NCI-H524 (cell line): ENCODE data around the gene CHAF1A.

Experiments
- DNase-seq, 2 experiments: peaks; one replicate each; lab custom pipeline; 2025; lab: John Stamatoyannopoulos, UW

The CHAF1A gene

DNA sequence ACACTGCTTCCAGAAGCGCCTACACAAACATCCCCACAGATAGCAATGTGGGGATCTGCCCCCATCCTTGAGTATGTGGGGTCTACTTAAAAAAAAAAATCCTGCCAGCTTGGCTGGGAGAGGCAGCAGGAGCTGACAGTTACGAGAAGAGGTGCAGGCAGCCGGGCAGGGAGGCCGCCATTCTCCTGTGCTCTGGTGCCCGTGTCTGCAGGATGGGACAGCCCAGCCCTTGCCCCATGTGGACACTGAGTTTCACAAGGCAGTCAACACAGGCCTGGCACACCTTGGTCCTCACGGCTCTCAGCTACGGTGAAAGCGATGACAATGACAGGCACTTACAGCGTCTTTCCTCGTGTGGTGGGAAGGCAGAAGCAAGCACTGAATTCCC, 35.1 kb upstream of the CHAF1A start:
- no peak for DNase-seq

DNA sequence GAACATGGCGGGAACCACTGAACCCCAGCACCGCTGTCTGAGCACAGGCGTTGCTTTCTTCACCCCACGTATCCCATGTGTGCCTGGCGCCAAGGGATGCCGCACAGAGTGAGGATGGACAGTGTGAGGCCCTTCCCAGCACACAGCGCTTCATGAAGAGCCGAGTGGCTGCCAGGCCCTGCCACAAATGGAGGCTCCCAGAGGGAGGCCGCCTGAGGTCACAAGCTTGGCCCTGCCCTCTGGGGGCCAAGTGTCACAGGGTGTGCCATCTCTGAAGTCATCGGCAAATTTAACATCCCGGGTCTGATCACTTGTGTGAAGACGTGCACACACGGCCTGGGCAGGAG, 34.7 kb upstream of the CHAF1A start:
- no peak for DNase-seq

DNA sequence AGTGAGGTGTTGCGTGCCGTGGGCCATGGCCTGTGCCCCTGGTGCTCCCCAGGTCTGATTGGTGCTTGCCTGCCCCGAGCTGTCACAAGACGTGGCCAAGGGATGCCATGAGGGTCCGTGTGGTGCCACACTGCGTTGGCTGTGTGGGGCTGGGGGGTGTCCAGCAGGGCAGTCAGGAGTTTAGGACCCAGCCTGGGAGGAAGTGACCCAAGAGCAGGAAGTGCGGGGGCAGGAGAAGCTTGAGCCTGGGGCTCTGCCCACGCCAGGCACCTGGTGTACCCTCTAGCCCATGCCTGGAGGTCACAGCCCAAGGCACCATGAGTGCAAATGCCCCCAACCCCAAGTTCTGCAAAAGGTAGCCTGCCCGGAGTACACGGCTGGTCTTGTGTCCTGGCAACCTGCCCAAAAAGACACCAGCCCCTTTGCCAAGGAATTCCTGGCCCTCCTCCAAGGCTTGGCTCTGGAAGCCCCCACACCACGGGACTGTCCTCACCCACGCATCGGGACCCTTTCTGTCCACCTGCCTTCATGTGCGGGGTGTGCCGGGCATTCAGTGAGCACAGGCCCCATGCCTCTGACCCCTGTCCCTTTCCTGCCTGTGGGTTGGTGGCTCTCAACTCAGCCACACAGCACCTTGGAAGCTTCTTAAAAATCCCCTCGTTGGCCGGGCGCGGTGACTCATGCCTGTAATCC, 34.2 kb upstream of the CHAF1A start:
- DNase-seq: no peak

DNA sequence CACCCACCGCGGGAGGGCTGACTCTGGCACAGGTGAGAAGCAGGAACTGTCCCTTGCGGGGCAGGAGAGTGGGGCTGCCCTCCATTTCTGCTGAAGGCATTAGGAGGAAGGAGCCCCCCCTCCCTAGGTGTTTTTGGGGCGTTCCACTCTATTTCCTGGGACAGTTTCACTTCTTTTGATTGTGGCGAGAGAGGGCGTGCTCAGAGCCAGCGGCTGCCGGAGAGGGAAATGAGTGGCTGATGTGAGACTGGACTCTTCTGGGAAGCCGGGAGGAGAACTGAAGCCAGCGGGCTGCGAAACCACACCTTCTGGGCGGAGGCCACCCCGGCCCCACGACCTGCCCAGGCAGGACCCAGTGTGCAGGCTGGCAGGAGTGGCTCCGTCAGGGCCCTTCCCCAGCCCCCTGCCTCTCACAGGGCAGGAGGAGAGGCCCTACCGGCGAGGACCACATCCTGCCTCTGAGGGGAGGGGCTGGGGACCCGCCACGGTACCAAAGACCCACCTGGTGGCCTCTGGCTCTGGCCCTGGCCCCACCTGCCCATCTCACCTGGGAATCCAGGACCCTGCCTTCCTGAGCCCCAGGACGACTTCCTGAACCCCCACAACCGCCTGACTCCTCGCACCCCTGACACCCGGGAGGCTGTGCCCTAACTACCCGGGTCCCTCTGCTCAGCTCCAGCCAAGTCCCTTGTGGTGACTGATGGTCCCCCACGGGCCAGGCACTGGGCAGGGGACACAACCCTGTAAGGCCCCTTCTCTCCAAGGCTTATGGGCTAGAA, 33.1 kb upstream of the CHAF1A start:
- DNase-seq: no peak

DNA sequence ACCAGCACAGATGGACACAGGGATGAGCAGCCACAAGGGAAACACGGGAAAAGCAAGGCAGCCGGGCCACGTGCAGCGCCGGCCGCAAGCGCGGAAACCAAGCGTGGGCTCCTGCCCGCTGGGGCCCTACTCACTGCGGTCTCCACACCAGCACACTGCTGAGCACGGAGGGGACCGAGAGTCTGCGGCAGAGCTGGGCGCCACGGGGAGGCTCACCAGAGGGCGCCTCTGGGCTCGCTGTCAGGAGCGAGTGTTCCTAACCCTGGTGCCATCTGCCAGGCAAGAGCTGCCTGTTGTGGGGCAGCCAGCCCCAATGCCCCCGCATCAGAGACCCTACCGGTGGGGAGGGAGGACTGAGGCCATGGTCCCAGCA, 32.6 kb upstream of the CHAF1A start:
- peak; percentile 35 to 75 for DNase-seq

DNA sequence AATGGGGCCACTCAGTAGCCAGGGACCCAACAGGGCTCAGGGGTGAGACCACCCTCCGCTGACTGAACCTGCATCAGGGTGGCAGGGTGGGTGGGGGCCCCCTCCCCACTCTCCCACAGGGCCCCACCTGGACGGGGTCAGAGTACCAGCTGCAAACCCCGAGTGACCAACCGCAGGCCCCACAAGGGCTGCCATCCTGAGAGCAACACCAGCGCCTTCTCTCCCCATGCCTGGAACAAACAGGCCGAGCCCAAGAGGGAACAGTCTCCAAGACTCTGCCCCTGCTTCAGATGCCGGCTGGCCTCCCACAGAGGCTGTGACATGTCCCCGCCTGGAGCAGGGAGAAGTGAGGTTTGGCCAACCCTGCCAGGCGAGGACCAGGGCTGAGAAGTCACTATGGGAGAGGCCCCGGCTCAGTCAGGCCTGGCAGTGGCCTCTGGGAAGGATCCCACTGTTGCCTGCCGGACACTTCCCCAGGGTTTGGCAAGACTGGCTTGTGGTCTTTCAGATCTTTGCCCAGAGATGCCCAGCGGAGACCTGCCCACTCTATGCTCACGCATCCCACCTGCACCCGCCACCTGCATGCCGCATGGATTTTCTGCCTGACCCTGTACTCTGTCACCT, 31.9 kb upstream of the CHAF1A start:
- no peak for DNase-seq

DNA sequence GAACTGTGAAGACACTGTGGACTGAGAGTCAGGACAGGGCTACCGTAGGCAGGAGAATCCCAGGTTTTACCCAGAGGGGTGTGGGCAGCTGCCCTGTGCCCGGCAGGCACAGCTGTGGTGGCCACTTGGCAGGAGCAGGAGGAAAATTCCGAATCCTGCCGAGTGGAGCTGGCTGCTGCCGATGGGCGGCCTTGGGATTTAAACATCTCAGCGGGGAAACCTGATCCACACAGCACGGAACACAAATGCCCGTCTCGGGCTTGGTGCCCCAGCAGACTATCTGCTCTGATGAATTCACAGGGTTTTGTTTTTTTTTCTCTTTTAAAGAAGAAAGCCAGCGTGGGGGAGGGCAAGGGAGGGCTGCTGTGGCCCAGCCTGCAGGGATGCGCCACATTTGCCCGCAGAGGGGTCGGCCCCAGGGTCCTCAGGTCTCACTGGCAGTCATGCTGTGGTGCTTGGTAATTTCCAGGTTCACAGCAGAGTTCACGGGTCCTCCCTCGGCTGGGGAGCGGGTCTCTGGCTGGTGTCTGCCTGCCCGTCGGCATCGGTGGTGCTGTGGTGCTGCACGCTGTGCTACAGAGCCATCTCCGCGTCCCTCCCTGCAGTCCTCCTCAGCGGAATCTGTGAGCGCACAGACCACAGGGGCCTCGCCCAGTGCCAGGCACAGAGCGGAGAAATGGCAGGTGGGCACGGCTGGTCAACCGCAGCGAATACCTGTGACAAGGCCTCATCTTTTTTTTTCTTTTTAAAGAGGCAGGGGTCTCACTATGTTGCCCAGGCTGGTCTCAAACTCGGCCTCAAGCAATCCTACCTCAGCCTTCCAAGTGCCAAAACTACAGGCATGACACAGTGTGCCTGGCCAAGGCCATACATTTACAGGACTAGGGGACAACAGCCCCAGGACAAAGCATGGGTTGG, 30.9 kb upstream of the CHAF1A start:
- peak in 1 of 2 experiments; percentile 56 for DNase-seq

DNA sequence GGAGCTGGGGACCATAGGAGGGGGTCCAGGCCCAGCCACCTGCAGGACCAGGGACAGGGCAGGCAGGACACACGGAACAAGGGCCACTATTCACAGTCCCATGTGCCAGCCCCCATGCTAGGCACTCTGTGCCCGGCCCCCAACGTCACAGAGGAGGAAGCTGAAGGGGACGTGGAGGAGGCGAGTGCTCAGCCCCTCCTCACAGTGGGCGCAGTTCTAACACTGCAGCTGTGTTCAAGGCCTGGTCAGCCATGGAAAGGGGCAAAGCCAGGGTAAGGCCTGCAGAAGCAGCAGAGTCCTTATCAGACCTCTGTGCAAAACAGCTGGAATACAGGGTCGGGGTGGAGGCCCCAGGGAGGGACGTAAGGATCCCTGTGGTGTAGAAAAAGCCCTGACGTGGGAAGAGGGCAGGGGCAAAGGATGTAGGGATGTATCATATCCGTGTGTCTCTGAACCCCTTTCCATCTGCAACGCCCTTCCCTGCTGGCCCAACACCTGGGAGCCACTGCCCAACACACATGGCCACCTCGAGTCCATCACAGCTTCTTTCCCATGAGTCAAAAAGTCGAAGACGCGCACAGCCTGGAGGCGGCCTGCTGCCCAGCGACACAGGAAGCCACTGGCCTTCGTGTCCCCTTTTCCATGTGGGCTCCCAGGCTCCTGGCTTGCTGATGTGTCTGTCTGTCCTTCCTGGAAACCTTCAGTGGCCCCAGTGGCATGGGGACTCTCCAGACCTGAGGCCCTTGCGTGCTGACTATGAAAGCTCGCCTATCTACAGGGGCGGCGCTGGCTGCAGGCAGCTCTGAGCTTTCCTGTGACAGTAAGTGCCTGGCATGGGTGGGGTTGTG, 30.1 kb upstream of the CHAF1A start:
- DNase-seq: no peak

DNA sequence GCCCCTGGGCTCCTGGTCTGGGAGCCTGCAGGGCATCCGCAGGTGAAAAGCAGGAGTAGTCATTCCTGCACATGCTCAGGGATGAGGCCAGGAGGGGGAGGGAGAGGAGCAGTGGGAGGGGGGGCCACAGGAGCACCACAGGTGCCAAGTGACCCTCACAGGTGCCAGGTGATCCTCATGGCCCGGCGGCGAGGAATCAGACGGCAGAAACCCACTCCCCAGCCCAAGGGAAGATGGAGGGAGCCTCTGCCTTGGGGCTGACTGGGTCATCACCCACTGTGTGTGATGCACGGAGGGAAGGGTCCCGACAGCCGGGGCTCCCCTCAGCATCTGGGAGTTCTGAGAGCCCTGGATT, 29.4 kb upstream of the CHAF1A start:
- DNase-seq: no peak

DNA sequence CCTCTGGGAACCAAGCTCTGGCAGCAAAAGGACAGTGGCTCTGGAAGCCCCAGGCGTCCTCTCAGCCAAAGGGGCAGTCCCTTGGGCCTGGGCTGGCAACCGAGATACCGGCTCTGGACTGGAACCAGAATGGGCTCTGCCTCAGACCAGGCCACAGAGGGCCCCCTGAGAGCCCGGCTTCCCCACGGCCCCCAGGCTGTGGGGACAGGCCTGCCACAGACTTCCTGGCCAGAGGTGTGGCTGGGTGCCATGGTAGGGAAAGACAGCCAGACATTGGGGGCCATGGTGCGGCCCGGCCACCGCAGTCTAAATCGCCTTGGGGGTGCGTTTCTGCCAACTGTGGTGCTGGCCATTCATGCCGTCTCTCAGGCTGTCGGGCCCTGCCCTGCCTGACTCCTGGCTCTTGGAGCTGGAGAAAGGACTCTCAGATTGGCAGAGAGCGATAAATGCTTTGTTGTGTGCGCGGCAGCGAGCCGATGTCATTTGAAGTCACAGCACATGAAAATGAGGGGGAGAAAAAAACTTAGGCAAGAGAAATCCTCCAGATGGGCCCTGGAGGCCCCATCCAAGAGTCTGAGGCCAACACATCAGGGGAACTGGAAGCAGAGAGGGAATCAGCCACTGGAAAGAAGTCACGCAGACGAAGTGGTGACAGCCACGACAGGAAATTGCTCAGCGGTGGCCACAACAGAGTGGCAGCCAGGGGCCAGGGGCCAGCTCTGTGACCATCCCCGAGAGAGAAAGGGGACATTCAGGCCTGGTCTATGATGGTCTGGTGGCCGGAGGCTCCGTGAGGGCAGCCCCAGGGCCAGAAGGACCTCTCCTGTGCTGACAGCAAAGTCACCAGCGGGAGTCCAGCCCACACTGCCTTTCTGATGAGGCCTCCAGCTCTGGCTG, 28.6 kb upstream of the CHAF1A start:
- no peak for DNase-seq

DNA sequence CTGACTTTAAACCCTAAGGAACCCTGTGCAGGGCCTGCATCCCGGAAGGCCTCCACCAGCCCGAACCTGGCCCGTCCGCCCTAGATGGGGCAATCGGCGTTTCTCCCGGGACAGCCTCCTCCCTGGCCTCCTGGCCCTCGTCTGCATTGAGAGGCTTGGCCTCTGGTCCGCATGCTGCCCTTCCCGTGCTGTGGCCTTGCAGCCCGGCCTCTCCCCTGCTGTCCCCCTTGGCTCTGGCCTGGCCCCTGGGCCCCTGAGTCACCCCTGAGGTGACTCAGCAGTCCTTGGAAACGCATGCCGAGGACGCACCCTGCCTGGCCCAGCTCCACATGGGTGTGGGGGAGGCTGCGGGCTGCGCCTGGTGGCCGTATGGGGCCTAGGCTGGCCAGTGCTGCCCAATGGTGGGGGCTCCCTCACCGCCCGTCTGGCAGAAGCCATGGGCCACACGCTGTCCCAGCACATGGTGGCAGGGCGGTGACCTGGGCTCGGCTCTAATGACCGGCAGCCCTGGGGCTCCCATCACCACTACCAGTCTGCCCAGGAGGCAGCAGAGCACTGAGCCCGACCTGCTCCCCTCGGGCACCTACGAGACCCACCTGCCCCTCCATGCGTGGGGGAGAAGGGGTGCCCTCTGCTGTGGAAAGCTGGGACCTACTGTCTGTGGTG, 27.8 kb upstream of the CHAF1A start:
- no peak for DNase-seq

DNA sequence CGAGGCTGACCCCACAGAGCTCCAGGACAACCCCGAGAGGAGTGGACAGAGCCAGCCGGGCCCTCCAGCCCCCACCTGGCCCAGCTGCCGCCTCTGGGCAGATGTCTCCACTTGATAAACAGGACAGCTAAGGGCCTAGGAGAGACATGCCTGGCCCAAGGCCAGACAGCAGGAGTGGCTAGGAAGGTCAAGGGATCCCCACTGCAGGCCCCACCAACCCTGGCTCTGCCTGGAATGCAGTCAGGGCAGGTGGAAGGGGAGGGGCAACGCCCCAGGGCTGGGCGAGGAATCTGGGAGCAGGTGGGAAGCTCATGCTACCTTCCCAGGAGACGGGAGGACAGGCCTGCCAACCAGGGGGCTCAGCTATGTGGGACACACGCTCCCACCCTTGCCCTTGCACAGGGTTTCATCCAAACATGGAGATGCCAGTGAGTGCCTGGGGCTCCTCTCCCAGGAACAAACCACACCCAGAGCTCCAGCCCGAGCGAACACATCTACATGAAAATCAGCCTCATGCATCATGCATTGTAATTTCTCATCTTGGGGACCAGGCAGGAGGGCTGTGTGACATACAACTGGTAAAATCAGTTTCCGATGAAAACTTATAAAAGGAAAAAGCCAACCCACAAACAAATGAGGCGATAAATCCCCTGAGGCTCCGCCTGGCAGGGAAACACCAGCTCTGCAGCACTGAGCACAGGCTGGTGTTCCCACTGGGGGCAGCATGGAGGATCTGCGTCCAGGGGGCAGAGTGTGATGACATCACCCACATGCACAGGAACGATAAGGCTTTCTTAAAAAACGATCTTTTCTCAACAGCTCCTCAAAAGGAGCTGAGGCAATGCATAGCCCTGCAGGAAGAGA, 27.0 kb upstream of the CHAF1A start:
- no peak for DNase-seq

DNA sequence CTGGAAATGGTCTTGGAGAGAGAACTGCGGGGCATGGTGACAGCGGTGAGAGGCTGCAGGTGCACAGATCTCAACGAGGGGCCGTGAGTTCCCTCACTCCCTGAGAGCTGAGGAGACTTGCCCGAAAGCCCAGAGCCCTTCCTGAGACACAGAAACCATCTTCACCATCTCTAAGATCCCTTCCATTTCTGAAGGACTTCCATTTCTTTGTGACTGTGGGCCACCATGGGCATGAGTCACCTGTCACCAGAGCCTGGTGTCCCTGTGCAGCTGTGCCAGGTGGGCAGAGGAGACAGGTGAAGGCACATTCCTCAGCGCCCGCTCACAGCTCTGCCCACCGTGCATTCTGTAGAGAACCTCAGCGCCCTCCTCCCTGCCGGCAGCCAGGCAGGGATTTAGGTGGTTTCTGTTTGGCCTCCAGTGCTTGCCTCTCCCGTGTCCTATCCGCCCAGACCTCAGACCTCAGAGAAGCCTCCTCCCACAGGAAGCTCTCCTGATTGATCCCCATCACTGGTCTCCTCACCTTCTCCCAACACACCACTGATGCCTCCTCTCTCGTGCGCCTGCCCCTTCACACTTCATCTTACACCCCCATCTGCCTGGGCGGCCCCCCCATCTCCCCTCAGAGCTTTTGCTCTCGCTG, 26.3 kb upstream of the CHAF1A start:
- DNase-seq: no peak

DNA sequence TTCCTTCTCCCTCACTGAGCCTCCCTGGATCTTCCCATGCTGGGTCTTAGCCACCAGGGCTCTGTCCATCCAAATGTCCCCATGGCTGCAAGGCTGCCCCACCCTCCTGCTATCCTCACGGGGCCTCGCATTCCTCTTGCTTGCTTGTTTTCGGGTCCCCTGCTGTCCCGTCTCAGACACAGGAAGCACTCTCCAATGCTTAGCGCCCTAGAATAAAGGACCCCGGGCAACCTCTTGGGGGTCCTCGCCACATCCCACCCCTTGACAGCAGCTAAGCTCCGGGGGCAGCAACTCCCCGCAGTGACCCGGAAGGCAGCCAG, 25.8 kb upstream of the CHAF1A start:
- DNase-seq: no peak

DNA sequence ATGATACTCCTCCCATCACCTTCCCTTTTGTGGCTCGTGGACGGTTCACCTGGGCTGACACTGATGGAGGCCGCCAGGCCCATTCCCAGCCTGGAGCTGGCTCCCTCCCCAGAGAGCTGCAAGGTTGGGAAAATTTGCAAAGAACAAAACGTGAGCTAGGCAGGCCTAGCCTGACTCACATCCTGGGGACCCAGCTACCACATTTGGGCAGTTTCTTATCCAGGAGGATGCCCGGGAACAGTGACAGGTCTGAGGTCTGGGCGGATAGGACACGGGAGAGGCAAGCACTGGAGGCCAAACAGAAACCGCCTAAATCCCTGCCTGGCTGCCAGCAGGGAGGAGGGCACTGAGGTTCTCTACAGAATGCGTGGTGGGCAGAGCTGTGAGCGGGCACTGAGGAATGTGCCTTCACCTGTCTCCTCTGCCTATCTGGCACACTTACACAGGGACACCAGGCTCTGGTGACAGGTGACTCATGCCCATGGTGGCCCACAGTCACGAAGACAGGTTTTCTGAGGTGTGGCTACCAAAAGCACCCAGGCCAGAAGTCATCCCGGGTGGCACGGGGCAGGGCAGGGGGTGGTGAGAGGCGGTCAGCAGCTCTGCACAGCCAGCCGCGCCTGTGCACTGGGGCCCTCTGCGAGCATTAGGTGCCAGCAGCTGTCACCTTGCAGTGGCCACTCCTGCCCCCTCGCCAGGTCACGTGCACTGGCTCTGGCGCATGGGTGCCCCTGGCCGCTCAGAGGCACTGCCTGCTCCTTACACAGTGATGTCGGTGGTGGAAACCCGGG, 25.3 kb upstream of the CHAF1A start:
- DNase-seq: no peak

DNA sequence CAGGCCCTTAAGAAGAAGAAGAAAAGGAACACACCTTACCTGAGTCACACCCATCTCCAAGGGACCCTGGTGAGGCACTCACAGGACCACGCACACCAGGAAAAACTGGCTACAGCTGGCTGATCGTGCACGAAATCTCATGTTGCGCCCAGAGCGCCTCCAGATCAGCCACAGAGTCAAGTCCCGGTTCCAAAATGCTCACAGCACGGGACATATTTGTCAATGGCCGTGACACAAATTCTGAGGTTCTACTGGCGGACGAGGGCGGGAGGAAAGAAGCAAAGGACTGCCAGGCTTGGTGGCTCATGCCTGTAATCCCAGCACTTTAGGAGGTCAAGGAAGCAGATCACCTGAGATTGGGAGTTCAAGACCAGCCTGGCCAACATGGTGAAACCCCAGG, 23.6 kb upstream of the CHAF1A start:
- DNase-seq: no peak

DNA sequence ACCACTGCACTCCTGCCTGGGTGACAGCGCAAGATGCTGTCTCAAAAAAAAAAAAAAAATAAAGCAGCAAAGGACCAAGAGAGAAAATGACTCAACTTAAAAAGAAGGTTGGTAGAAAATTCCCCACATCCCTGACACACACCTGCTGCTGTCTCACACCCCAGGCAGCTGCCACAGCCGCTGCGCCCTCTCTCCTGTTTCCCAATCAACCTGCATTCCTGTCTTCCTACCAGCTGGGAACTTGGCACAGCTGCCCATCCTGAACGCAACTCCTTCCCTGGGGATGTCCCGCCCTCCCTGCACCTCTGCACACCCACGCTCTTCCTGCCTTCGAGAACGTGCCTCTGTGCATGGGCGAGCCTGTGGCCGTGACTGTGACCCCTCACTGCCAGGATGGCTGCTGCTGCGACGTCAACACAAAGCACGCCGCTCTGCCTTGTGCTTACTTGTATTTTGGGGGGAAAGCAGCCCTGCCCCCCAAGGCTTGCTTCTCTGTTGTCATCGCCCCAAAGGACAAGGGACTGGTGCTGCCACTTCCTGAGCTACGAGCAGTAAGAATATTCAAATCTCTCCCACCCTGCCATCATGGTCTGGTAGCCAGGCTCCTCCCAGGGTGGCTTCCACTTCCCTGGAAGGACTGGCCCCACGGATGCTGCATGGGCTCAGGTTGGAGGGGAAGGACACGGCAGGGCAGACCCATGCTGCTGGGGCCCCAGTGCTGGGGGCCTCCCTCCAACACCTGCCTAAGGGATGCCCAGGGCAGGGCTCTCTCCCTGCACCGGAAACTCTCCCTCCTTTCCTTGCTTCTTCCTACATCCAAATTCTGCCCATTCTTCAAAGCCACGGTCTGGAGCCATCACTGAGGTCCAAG, 22.8 kb upstream of the CHAF1A start:
- DNase-seq: no peak
